T-cell (primary cell): ENCODE data around the gene SLC7A10. TPM values are rescaled to one million over a fixed set of nuclear protein-coding genes. Genes with fewer than 3 reads are reported as not detected.

ENCODE experiments used
- ATAC-seq, 4 experiments: fragments of 200-7000 bp in 3 of 4; fragments of 150-1000 bp in 1 of 4; cut with Tn5 transposase; replicated peaks in 1 of 4; 1 replicate in 3 of 4; 2 replicates in 1 of 4; pipeline ENCODE4 v1.10.0; 2021; ENCODE audit warnings: moderate library complexity in 3 of 4, mild to moderate bottlenecking in 2 of 4, moderate number of reproducible peaks in 1 of 4
- CTCF ChIA-PET, 2 donors: fragments of 300-600 bp; sonication (Branson Sonifier 250); formaldehyde crosslinking; loops; one replicate each; lab custom pipeline; 2022; ENCODE audit warnings: antibody characterized with exemption in 2 of 2; lab: Charles Lee
- POLR2A ChIA-PET, 2 donors: fragments of 300-600 bp; sonication (Branson Sonifier 250); formaldehyde crosslinking; loops; one replicate each; lab custom pipeline; 2022; ENCODE audit warnings: antibody characterized with exemption in 2 of 2; lab: Charles Lee
- DNase-seq, 35 experiments: peaks; one replicate each; pipeline versions ENCODE4 v3.0.0 to v3.0.0-alpha.2; 2013 to 2023
- H3K27ac ChIP-seq: one replicate; pipeline ENCODE4 v1.5.1; 2013; ENCODE audit warnings: low read length
- H3K27me3 ChIP-seq, 2 experiments: replicated peaks in 1 of 2; 1 replicate in 1 of 2; 2 replicates in 1 of 2; pipeline versions ENCODE4 v1.6.1 to v1.7.0; 2013; ENCODE audit warnings: low read length in 1 of 2, mixed read lengths in 1 of 2; ENCODE audit not compliant: control insufficient read depth in 2 of 2, insufficient read depth in 2 of 2; ENCODE audit errors: extremely low read depth in 1 of 2
- H3K36me3 ChIP-seq, 2 donors: 1 replicate in 1 of 2; 2 replicates in 1 of 2; pipeline versions ENCODE4 v1.6.1 to v1.7.0; 2013; ENCODE audit warnings: low read length in 1 of 2; ENCODE audit not compliant: control insufficient read depth in 2 of 2, insufficient read depth in 1 of 2; ENCODE audit errors: extremely low read depth in 1 of 2
- H3K4me1 ChIP-seq, 2 experiments: 1 replicate in 1 of 2; 2 replicates in 1 of 2; pipeline versions ENCODE4 v1.6.1 to v1.7.0; 2013; ENCODE audit warnings: low read length in 2 of 2, mixed read lengths in 1 of 2; ENCODE audit not compliant: insufficient read depth in 2 of 2, control insufficient read depth in 1 of 2; ENCODE audit errors: extremely low read depth in 1 of 2
- H3K4me3 ChIP-seq, 2 donors: 1 replicate in 1 of 2; 2 replicates in 1 of 2; pipeline versions ENCODE4 v1.5.1 to v1.7.0; 2013; ENCODE audit warnings: mild to moderate bottlenecking in 2 of 2, low read length in 1 of 2, moderate library complexity in 1 of 2; ENCODE audit not compliant: control insufficient read depth in 1 of 2; ENCODE audit errors: extremely low read depth in 1 of 2
- H3K9me3 ChIP-seq: 2 replicates; pipeline ENCODE4 v1.7.0; 2013
- H3K27ac Mint-ChIP-seq, 2 donors: one replicate each; pipeline ENCODE4 v1.8.0; 2020 to 2021; ENCODE audit warnings: mild to moderate bottlenecking in 2 of 2, mixed read lengths in 2 of 2
- H3K27me3 Mint-ChIP-seq, 2 donors: one replicate each; pipeline ENCODE4 v1.8.0; 2021 to 2022; ENCODE audit warnings: mixed read lengths in 2 of 2
- H3K36me3 Mint-ChIP-seq: one replicate; pipeline ENCODE4 v1.8.0; 2021; ENCODE audit warnings: mixed read lengths
- H3K4me1 Mint-ChIP-seq, 3 donors: one replicate each; pipeline ENCODE4 v1.8.0; 2020 to 2022; ENCODE audit warnings: mixed read lengths in 3 of 3, mild to moderate bottlenecking in 1 of 3
- H3K4me3 Mint-ChIP-seq, 3 donors: one replicate each; pipeline ENCODE4 v1.8.0; 2020 to 2022; ENCODE audit warnings: mild to moderate bottlenecking in 3 of 3, mixed read lengths in 3 of 3, moderate library complexity in 3 of 3
- H3K9me3 Mint-ChIP-seq, 3 donors: one replicate each; pipeline ENCODE4 v1.8.0; 2020 to 2022; ENCODE audit warnings: mixed read lengths in 3 of 3
- WGBS: methylation state at CpG from one replicate; pipeline ENCODE4 v1.1.5; 2013; ENCODE audit warnings: missing lambda C conversion rate; ENCODE audit not compliant: insufficient coverage; 5-methylcytosine and 5-hydroxymethylcytosine counted together
- total RNA-seq, 35 experiments: library from RNA in 6 of 35; stranded (reverse) in 6 of 35; fragments of 120-200 nt in 1 of 35; gene quantifications; one replicate each; pipeline versions ENCODE4 v1.2.1 to v1.2.4 and lab custom pipeline; 2013 to 2026

The SLC7A10 gene
- total RNA-seq, 5 donors from 2014 or later (not counting 1 experiment from before 2014, with no cell fraction given): not detected

GRCh38 chr19:33176670-33177416, 48.8 kb downstream of the SLC7A10 start:
- H3K9me3 Mint-ChIP-seq: no peaks in the 10 kb centered on the region
- ChIA-PET POLR2A (interaction anchor here (0.5 to 2.5 kb wide), 7 partner anchors 11 to 848 kb away, joined by 3 to 10 read pairs (median 3); no protein-coding TSS in a partner anchor), CTCF (interaction anchor here (0.6 to 2.6 kb wide), 9 partner anchors 7 to 499 kb away, joined by 3 to 22 read pairs (median 5); partner anchors contain the start of gene CEP89 (in 1 of the 2))
- no peaks in the 10 kb centered on the region for H3K9me3 ChIP-seq
- peaks cover 0 to 2% of the 10 kb centered on the region in 2 donors for H3K27me3 Mint-ChIP-seq
- no peaks in the 10 kb centered on the region for H3K36me3 ChIP-seq
- 0% methylated on average over 65 of the region's 65 CpGs for WGBS
- peak overlapping the region; percentile 90 to 97 (median 97) for H3K4me3 Mint-ChIP-seq
- DNase-seq (peak; percentile 84 to 100 (median 92)), ATAC-seq (peak; percentile 75 to 78 (median 78))
- H3K4me3 ChIP-seq: peak overlapping the region; percentile 85 to 90
- H3K27ac ChIP-seq: peak overlapping the region; percentile 88
- peak overlapping the region; percentile 96 to 98 for H3K27ac Mint-ChIP-seq
- no peaks in the 10 kb centered on the region for H3K36me3 Mint-ChIP-seq
- no peaks in the 10 kb centered on the region for H3K27me3 ChIP-seq
- H3K4me1 Mint-ChIP-seq: peaks cover 41 to 50% (median 48%) of the 10 kb centered on the region in 3 donors
- H3K4me1 ChIP-seq: peaks cover 7 to 45% of the 10 kb centered on the region in 2 experiments

DNA sequence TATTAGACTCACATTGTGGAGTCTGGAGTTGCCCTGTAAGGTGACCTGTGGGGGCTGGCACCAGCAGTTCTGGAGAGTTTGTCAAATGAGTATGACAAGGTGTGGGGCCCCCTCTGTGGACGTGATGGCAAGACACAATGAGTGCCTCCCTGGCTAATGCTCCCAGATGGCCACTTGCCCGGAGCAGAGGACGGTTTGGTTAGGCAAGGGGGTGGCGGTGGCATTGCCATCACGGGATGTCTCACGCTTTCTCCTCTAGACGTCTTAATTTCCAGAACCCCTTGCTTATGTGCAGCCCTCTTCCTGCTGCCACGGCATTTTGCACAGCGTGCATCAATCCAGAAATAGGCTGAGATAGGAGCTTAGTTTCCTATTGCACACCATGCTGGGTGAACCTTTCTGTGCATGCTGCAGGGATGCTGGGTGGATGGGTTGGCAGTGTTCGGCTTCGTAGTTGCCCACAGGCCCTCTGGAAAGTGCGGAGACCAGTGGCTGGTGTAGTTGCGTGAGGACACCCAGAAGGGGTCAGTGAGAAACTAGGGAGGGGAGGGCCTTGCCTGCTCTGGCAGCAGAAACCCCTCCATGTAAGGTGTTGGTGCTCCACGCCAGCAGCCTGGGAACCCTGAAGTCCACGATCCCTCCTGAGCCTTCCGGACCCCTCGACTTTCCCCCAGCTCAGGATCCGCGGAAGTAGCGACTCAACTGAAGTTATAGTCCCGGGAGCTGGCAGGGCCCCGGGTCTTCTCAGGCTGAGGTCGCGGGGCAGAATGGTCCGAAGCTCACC, 49.6 kb downstream of the SLC7A10 start:
- Mint-ChIP-seq H3K4me1 (peaks cover 46 to 50% (median 49%) of the 10 kb centered on the region in 3 donors), H3K4me3 (peak overlapping the region; percentile 90 to 97 (median 97)), H3K9me3 (no peaks in the 10 kb centered on the region), H3K27me3 (peaks cover 0 to 2% of the 10 kb centered on the region in 2 donors), H3K27ac (peak overlapping the region; percentile 96 to 98), H3K36me3 (no peaks in the 10 kb centered on the region)
- POLR2A ChIA-PET: interaction anchor here (0.5 to 2.5 kb wide), 7 partner anchors 12 to 848 kb away, joined by 3 to 11 read pairs (median 5); no protein-coding TSS in a partner anchor
- peak overlapping the region; percentile 88 for H3K27ac ChIP-seq
- H3K36me3 ChIP-seq: no peaks in the 10 kb centered on the region
- WGBS: 0% methylated on average over 21 of the region's 25 CpGs
- ATAC-seq: peak in 2 of 4 experiments; percentile 0 to 1
- no peaks in the 10 kb centered on the region for H3K9me3 ChIP-seq
- peaks cover 7 to 45% of the 10 kb centered on the region in 2 experiments for H3K4me1 ChIP-seq
- peak overlapping the region; percentile 85 to 90 for H3K4me3 ChIP-seq
- no peaks in the 10 kb centered on the region for H3K27me3 ChIP-seq
- CTCF ChIA-PET: interaction anchor here (0.5 to 2.6 kb wide), 9 partner anchors 8 to 499 kb away, joined by 3 to 22 read pairs (median 5); partner anchors contain the start of gene CEP89 (in 1 of the 2)
- DNase-seq: peak in 12 of 35 experiments; percentile 3 to 47 (median 16)

DNA sequence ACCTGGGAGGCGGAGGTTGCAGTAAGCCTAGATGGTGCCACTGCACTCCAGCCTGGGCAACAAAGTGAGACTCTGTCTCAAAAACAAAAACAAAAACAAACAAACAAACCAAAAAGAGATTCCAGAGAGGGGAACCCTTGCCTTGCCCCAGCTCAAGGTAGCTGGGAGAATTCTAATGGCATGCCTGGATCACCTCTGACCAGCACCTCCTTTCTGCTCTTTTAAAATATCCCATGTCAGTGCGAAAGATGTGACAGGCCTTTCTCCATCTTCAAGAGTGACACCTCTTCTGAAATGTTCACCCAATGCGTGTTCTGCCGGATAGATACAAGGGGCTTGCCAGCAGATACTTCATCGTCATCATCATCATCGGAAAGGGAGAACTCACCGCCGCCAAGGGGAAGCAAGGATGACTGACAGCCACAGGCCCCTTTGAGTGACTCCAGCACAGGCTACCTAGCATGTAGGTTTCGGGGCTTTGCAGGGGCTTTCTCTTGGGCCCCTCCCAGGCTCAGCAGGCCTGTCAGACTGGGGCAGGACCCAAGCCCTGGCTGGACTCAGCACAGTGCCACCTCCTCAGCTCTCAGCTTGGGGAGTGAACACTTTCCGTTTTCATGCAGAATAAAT, 50.4 kb downstream of the SLC7A10 start:
- Histone ChIP-seq H3K27me3 (no peaks in the 10 kb centered on the region), H3K9me3 (no peaks in the 10 kb centered on the region), H3K4me3 (no peak overlapping the region), H3K36me3 (no peaks in the 10 kb centered on the region), H3K4me1 (peaks cover 7 to 45% of the 10 kb centered on the region in 2 experiments), H3K27ac (no peak overlapping the region)
- Mint-ChIP-seq H3K4me1 (peaks cover 46 to 50% (median 49%) of the 10 kb centered on the region in 3 donors), H3K27me3 (peaks cover 0 to 2% of the 10 kb centered on the region in 2 donors), H3K36me3 (no peaks in the 10 kb centered on the region), H3K9me3 (no peaks in the 10 kb centered on the region), H3K4me3 (peak overlapping the region; percentile 90 to 97 (median 97)), H3K27ac (peak overlapping the region in 1 of 2 donors; percentile 98)
- DNase-seq (no peak), ATAC-seq (no peak)
- 96% methylated on average over 9 of the region's 10 CpGs for WGBS
- ChIA-PET CTCF (interaction anchor here (1.4 to 2.6 kb wide), 2 partner anchors 9 to 15 kb away, joined by 3 to 22 read pairs; no protein-coding TSS in a partner anchor), POLR2A (interaction anchor here in 1 of 2 donors (0.5 to 0.6 kb wide), 2 partner anchors 482 to 595 kb away, joined by 5 to 11 read pairs; no protein-coding TSS in a partner anchor)

- H3K9me3 Mint-ChIP-seq: no peaks in the 10 kb centered on the region
- Histone ChIP-seq H3K27ac (no peak overlapping the region), H3K36me3 (no peaks in the 10 kb centered on the region), H3K4me1 (peaks cover 7 to 45% of the 10 kb centered on the region in 2 experiments), H3K9me3 (no peaks in the 10 kb centered on the region), H3K4me3 (no peak overlapping the region), H3K27me3 (no peaks in the 10 kb centered on the region)
- peaks cover 0 to 2% of the 10 kb centered on the region in 2 donors for H3K27me3 Mint-ChIP-seq
- ATAC-seq (no peak), DNase-seq (no peak)
- CTCF ChIA-PET: interaction anchor here (1.1 to 1.2 kb wide), 2 partner anchors 10 to 30 kb away, joined by 3 to 4 read pairs; no protein-coding TSS in a partner anchor
- H3K36me3 Mint-ChIP-seq: peaks cover 2% of the 10 kb centered on the region
- H3K4me1 Mint-ChIP-seq: peaks cover 45 to 46% (median 45%) of the 10 kb centered on the region in 3 donors
- POLR2A ChIA-PET: no interaction called here
- no peak overlapping the region for H3K27ac Mint-ChIP-seq
- H3K4me3 Mint-ChIP-seq: no peak overlapping the region
- 100% methylated on average over 5 of the region's 5 CpGs for WGBS
Measured at GRCh38 chr19:33174186-33174585, 51.5 kb downstream of the SLC7A10 start.

GRCh38 chr19:33171916-33172359, 53.7 kb downstream of the SLC7A10 start:
- POLR2A ChIA-PET: no interaction called here
- CTCF ChIA-PET: no interaction called here
- no peak overlapping the region for H3K27ac Mint-ChIP-seq
- Histone ChIP-seq H3K4me3 (no peak overlapping the region), H3K9me3 (peaks cover 5% of the 10 kb centered on the region), H3K27ac (no peak overlapping the region), H3K4me1 (peaks cover 4 to 36% of the 10 kb centered on the region in 2 experiments), H3K36me3 (no peaks in the 10 kb centered on the region), H3K27me3 (no peaks in the 10 kb centered on the region)
- H3K4me1 Mint-ChIP-seq: peaks cover 35 to 45% (median 39%) of the 10 kb centered on the region in 3 donors
- ATAC-seq (no peak), DNase-seq (no peak)
- H3K27me3 Mint-ChIP-seq: peaks cover 0 to 2% of the 10 kb centered on the region in 2 donors
- H3K4me3 Mint-ChIP-seq: no peak overlapping the region
- 100% methylated on average over 1 of the region's 6 CpGs for WGBS
- peaks cover 4% of the 10 kb centered on the region for H3K36me3 Mint-ChIP-seq
- peaks cover 4 to 13% (median 6%) of the 10 kb centered on the region in 3 donors for H3K9me3 Mint-ChIP-seq
